Peyer's patch (tissue), 4 donors: Measurements from ENCODE around the gene RAB11FIP4.

Source experiments
- CTCF ChIP-seq, 6 experiments: fragments of 450-650 bp in 4 of 6; fragments of 200-600 bp in 2 of 6; sonication (generic) in 1 of 6; IDR thresholded peaks; one replicate each; pipeline ENCODE4 v1.5.1; 2017 to 2019; ENCODE audit warnings: antibody characterized with exemption in 6 of 6, mild to moderate bottlenecking in 3 of 6, moderate library complexity in 1 of 6
- POLR2A ChIP-seq, 2 donors: fragments of 450-650 bp; IDR thresholded peaks; one replicate each; pipeline ENCODE4 v1.5.1; 2017; ENCODE audit warnings: antibody characterized with exemption in 2 of 2, mild to moderate bottlenecking in 2 of 2, moderate library complexity in 2 of 2

GRCh38 chr17:31475378-31476162 is 84.1 kb downstream of the RAB11FIP4 start:
- TF ChIP-seq POLR2A (IDR thresholded peaks at IDR 0.05) (no peak), CTCF (IDR thresholded peaks at IDR 0.05) (no peak)
